IMR-90 (cell line): ENCODE results near the gene WSB1.
"Not testable (repeated sequence)": the region's sequence is repeated elsewhere in the genome, so short reads cannot be mapped to it uniquely, and the experiment has no call there.

ENCODE experiments used
- POLR2A ChIP-seq: IDR thresholded peaks from 2 replicates; pipeline ENCODE4 v1.6.1; 2012; ENCODE audit warnings: mild to moderate bottlenecking, low read depth, low read length
- RFX5 ChIP-seq: IDR thresholded peaks from 2 replicates; pipeline ENCODE4 v1.8.0; 2012; ENCODE audit warnings: low read depth, mild to moderate bottlenecking, low read length, moderate library complexity

DNA sequence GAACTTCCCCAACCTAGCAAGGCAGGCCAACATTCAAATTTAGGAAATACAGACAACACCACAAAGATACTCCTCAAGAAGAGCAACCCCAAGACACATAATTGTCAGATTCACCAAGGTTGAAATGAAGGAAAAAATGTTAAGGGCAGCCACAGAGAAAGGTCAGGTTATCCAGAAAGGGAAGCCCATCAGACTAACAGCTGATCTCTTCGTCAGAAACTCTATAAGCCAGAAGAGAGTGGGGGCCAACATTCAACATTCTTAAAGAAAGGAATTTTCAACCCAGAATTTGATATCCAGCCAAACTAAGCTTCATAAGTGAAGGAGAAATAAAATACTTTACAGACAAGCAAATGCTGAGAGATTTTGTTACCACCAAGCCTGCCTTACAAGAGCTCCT, 43.1 kb upstream of the WSB1 start:
- not testable (repeated sequence) for TF ChIP-seq RFX5, POLR2A
